Effector memory CD8-positive, alpha-beta T cell (primary cell): ENCODE results near the gene NAV2.

ENCODE experiments used
- ATAC-seq: fragments of 150-1000 bp; cut with Tn5 transposase; replicated peaks from 2 replicates; pipeline ENCODE4 v1.10.0; 2021; ENCODE audit warnings: mild to moderate bottlenecking, moderate library complexity
- DNase-seq, 3 experiments: peaks; one replicate each; pipeline ENCODE4 v3.0.0; 2021
- H3K27ac Mint-ChIP-seq, 2 donors: one replicate each; pipeline ENCODE4 v1.8.0; 2022; ENCODE audit warnings: mild to moderate bottlenecking in 2 of 2, mixed read lengths in 2 of 2, moderate library complexity in 2 of 2
- H3K27me3 Mint-ChIP-seq, 2 donors: one replicate each; pipeline ENCODE4 v1.8.0; 2022; ENCODE audit warnings: mixed read lengths in 2 of 2
- H3K36me3 Mint-ChIP-seq: one replicate; pipeline ENCODE4 v1.8.0; 2022; ENCODE audit warnings: mild to moderate bottlenecking, moderate library complexity, mixed read lengths; ENCODE audit not compliant: insufficient read depth
- H3K4me1 Mint-ChIP-seq, 2 donors: one replicate each; pipeline ENCODE4 v1.8.0; 2022; ENCODE audit warnings: low read depth in 2 of 2, mixed read lengths in 2 of 2
- H3K4me3 Mint-ChIP-seq, 2 donors: one replicate each; pipeline ENCODE4 v1.8.0; 2022; ENCODE audit warnings: mild to moderate bottlenecking in 2 of 2, mixed read lengths in 2 of 2, moderate library complexity in 2 of 2
- H3K9me3 Mint-ChIP-seq, 2 donors: one replicate each; pipeline ENCODE4 v1.8.0; 2022; ENCODE audit warnings: mixed read lengths in 2 of 2

The NAV2 gene

GRCh38 chr11:20056950-20057943 lies 344.6 kb downstream of the NAV2 start:
- DNase-seq: no peak
- H3K27ac Mint-ChIP-seq: no peak overlapping the region
- ATAC-seq: no peak
- H3K27me3 Mint-ChIP-seq: no peaks in the 10 kb centered on the region
- no peak overlapping the region for H3K4me3 Mint-ChIP-seq
- no peaks in the 10 kb centered on the region for H3K36me3 Mint-ChIP-seq
- no peaks in the 10 kb centered on the region for H3K4me1 Mint-ChIP-seq
- no peaks in the 10 kb centered on the region for H3K9me3 Mint-ChIP-seq

- H3K4me1 Mint-ChIP-seq: no peaks in the 10 kb centered on the region
- no peaks in the 10 kb centered on the region for H3K36me3 Mint-ChIP-seq
Observed at GRCh38 chr11:20058749-20059458, 346.3 kb downstream of the NAV2 start.

GRCh38 chr11:20059587-20060021 lies 347.0 kb downstream of the NAV2 start:
- DNase-seq: no peak
- Mint-ChIP-seq H3K27me3 (no peaks in the 10 kb centered on the region), H3K4me1 (no peaks in the 10 kb centered on the region), H3K36me3 (no peaks in the 10 kb centered on the region), H3K4me3 (no peak overlapping the region), H3K27ac (no peak overlapping the region), H3K9me3 (no peaks in the 10 kb centered on the region)
- no peak for ATAC-seq

More at GRCh38 chr11:20058749-20059458, 346.3 kb downstream of the NAV2 start:
- Mint-ChIP-seq H3K4me3 (no peak overlapping the region), H3K9me3 (no peaks in the 10 kb centered on the region), H3K27ac (no peak overlapping the region), H3K27me3 (no peaks in the 10 kb centered on the region)
- DNase-seq: no peak
- no peak for ATAC-seq

- no peak for DNase-seq
- no peak overlapping the region for H3K27ac Mint-ChIP-seq
- no peak for ATAC-seq
Observed at GRCh38 chr11:20060181-20060580, 347.5 kb downstream of the NAV2 start.

GRCh38 chr11:20060647-20061205 lies 348.1 kb downstream of the NAV2 start:
- H3K9me3 Mint-ChIP-seq: no peaks in the 10 kb centered on the region
- H3K36me3 Mint-ChIP-seq: no peaks in the 10 kb centered on the region
- H3K4me3 Mint-ChIP-seq: no peak overlapping the region

More at GRCh38 chr11:20060181-20060580, 347.5 kb downstream of the NAV2 start:
- H3K9me3 Mint-ChIP-seq: no peaks in the 10 kb centered on the region
- H3K36me3 Mint-ChIP-seq: no peaks in the 10 kb centered on the region
- H3K27me3 Mint-ChIP-seq: no peaks in the 10 kb centered on the region
- no peak overlapping the region for H3K4me3 Mint-ChIP-seq
- no peaks in the 10 kb centered on the region for H3K4me1 Mint-ChIP-seq

GRCh38 chr11:20061776-20062175 lies 349.1 kb downstream of the NAV2 start:
- no peak for ATAC-seq
- Mint-ChIP-seq H3K27ac (no peak overlapping the region), H3K9me3 (no peaks in the 10 kb centered on the region), H3K4me3 (no peak overlapping the region), H3K27me3 (peaks cover 10 to 14% of the 10 kb centered on the region in 2 donors), H3K4me1 (no peaks in the 10 kb centered on the region), H3K36me3 (peaks cover 4% of the 10 kb centered on the region)
- no peak for DNase-seq

More at GRCh38 chr11:20060647-20061205, 348.1 kb downstream of the NAV2 start:
- DNase-seq (no peak), ATAC-seq (no peak)
- no peak overlapping the region for H3K27ac Mint-ChIP-seq
- H3K4me1 Mint-ChIP-seq: no peaks in the 10 kb centered on the region
- peaks cover 0 to 4% of the 10 kb centered on the region in 2 donors for H3K27me3 Mint-ChIP-seq

- ATAC-seq (no peak), DNase-seq (no peak)
- H3K4me3 Mint-ChIP-seq: no peak overlapping the region
- H3K9me3 Mint-ChIP-seq: no peaks in the 10 kb centered on the region
- peaks cover 12 to 16% of the 10 kb centered on the region in 2 donors for H3K27me3 Mint-ChIP-seq
- H3K4me1 Mint-ChIP-seq: no peaks in the 10 kb centered on the region
- H3K27ac Mint-ChIP-seq: no peak overlapping the region
- peaks cover 4% of the 10 kb centered on the region for H3K36me3 Mint-ChIP-seq
Observed at GRCh38 chr11:20064961-20065405, 352.3 kb downstream of the NAV2 start.

- H3K9me3 Mint-ChIP-seq: no peaks in the 10 kb centered on the region
- ATAC-seq: no peak
- H3K27ac Mint-ChIP-seq: no peak overlapping the region
- no peaks in the 10 kb centered on the region for H3K4me1 Mint-ChIP-seq
- DNase-seq: no peak
- H3K4me3 Mint-ChIP-seq: no peak overlapping the region
- peaks cover 12 to 16% of the 10 kb centered on the region in 2 donors for H3K27me3 Mint-ChIP-seq
- H3K36me3 Mint-ChIP-seq: peaks cover 4% of the 10 kb centered on the region
Observed at GRCh38 chr11:20065406-20065805, 352.8 kb downstream of the NAV2 start.

- ATAC-seq (no peak), DNase-seq (no peak)
- peaks cover 12 to 16% of the 10 kb centered on the region in 2 donors for H3K27me3 Mint-ChIP-seq
- peaks cover 4% of the 10 kb centered on the region for H3K36me3 Mint-ChIP-seq
- H3K4me1 Mint-ChIP-seq: no peaks in the 10 kb centered on the region
- H3K27ac Mint-ChIP-seq: no peak overlapping the region
- H3K4me3 Mint-ChIP-seq: no peak overlapping the region
- H3K9me3 Mint-ChIP-seq: no peaks in the 10 kb centered on the region
Observed at GRCh38 chr11:20066013-20066782, 353.6 kb downstream of the NAV2 start.

- H3K4me1 Mint-ChIP-seq: no peaks in the 10 kb centered on the region
- ATAC-seq: no peak
- H3K27me3 Mint-ChIP-seq: peaks cover 12 to 16% of the 10 kb centered on the region in 2 donors
- no peak overlapping the region for H3K4me3 Mint-ChIP-seq
- no peak overlapping the region for H3K27ac Mint-ChIP-seq
- H3K36me3 Mint-ChIP-seq: peaks cover 4% of the 10 kb centered on the region
- no peak for DNase-seq
- H3K9me3 Mint-ChIP-seq: no peaks in the 10 kb centered on the region
Observed at GRCh38 chr11:20066783-20067156, 354.1 kb downstream of the NAV2 start.

- ATAC-seq: no peak
- H3K27ac Mint-ChIP-seq: peak overlapping the region in 1 of 2 donors; percentile 29
- H3K4me3 Mint-ChIP-seq: no peak overlapping the region
Observed at GRCh38 chr11:20067665-20068064, 355.0 kb downstream of the NAV2 start.

GRCh38 chr11:20068691-20069090 lies 356.1 kb downstream of the NAV2 start:
- H3K36me3 Mint-ChIP-seq: peaks cover 4% of the 10 kb centered on the region
- no peaks in the 10 kb centered on the region for H3K9me3 Mint-ChIP-seq
- no peak overlapping the region for H3K4me3 Mint-ChIP-seq
- ATAC-seq (no peak), DNase-seq (no peak)
- no peak overlapping the region for H3K27ac Mint-ChIP-seq
- H3K27me3 Mint-ChIP-seq: peaks cover 15 to 16% of the 10 kb centered on the region in 2 donors
- H3K4me1 Mint-ChIP-seq: no peaks in the 10 kb centered on the region

More at GRCh38 chr11:20067665-20068064, 355.0 kb downstream of the NAV2 start:
- Mint-ChIP-seq H3K9me3 (no peaks in the 10 kb centered on the region), H3K27me3 (peaks cover 12 to 16% of the 10 kb centered on the region in 2 donors), H3K4me1 (no peaks in the 10 kb centered on the region), H3K36me3 (peaks cover 4% of the 10 kb centered on the region)
- no peak for DNase-seq

- ATAC-seq: no peak
- DNase-seq: no peak
- H3K4me1 Mint-ChIP-seq: no peaks in the 10 kb centered on the region
- no peak overlapping the region for H3K27ac Mint-ChIP-seq
- no peak overlapping the region for H3K4me3 Mint-ChIP-seq
- peaks cover 4% of the 10 kb centered on the region for H3K36me3 Mint-ChIP-seq
- H3K27me3 Mint-ChIP-seq: peaks cover 17 to 20% of the 10 kb centered on the region in 2 donors
- no peaks in the 10 kb centered on the region for H3K9me3 Mint-ChIP-seq
Observed at GRCh38 chr11:20070459-20070858, 357.8 kb downstream of the NAV2 start.
